SK-N-SH (cell line): ENCODE results near the gene PUS10. TPM values are rescaled to one million over a fixed set of nuclear protein-coding genes. Genes with fewer than 3 reads are reported as not detected.

Experiments used
- CTCF ChIA-PET: fragments of 300-600, 350-600 bp; formaldehyde crosslinking; extraction: SDS; loops from one replicate; lab custom pipeline; 2021; lab: Yijun Ruan, JAX
- POLR2A ChIA-PET: fragments of 350-600 bp; sonication (Branson Sonifier 250); formaldehyde crosslinking; extraction: SDS; loops from one replicate; lab custom pipeline; 2020; ENCODE audit warnings: antibody characterized with exemption, inconsistent platforms; lab: Yijun Ruan, JAX
- DNase-seq: peaks from one replicate; pipeline ENCODE4 v3.0.0; 2012
- H2AFZ ChIP-seq: fragments of 200-600 bp; sonication (generic); 2 replicates; pipeline ENCODE4 v1.8.1; 2016; ENCODE audit warnings: antibody characterized with exemption, mild to moderate bottlenecking, low read depth
- H3F3A ChIP-seq: fragments of 200-600 bp; sonication (generic); replicated peaks from 2 replicates; pipeline ENCODE3; 2016; ENCODE audit warnings: antibody characterized with exemption, mild to moderate bottlenecking; ENCODE audit not compliant: insufficient read depth
- H3K27ac ChIP-seq, 2 experiments: fragments of 200-500 bp in 1 of 2; fragments of 200-600 bp in 1 of 2; sonication (Bioruptor generic) in 1 of 2; sonication (generic), shearing (Covaris generic) in 1 of 2; 2 replicates each; pipeline versions ENCODE4 v1.5.1 to v1.6.1; 2014 to 2016; ENCODE audit warnings: low read depth in 2 of 2, inconsistent platforms in 1 of 2, low read length in 1 of 2, mild to moderate bottlenecking in 1 of 2, mixed read lengths in 1 of 2
- H3K27me3 ChIP-seq: fragments of 200-600 bp; sonication (generic), shearing (Covaris generic); 2 replicates; pipeline ENCODE4 v1.6.1; 2016; ENCODE audit warnings: mixed run types; ENCODE audit not compliant: insufficient read depth
- H3K36me3 ChIP-seq, 2 experiments: fragments of 200-500 bp in 1 of 2; fragments of 200-600 bp in 1 of 2; sonication (Bioruptor generic) in 1 of 2; sonication (generic) in 1 of 2; replicated peaks in 1 of 2; 2 replicates each; pipeline versions ENCODE3 to v1.5.1; 2014 to 2016; ENCODE audit warnings: low read length in 1 of 2, mild to moderate bottlenecking in 1 of 2; ENCODE audit not compliant: insufficient read depth in 2 of 2, control insufficient read depth in 1 of 2
- H3K4me1 ChIP-seq, 2 experiments: fragments of 200-500 bp in 1 of 2; fragments of 200-600 bp in 1 of 2; sonication (Bioruptor generic) in 1 of 2; sonication (generic), shearing (Covaris generic) in 1 of 2; 2 replicates each; pipeline versions ENCODE4 v1.5.1 to v1.6.1; 2014 to 2016; ENCODE audit warnings: low read depth in 1 of 2, low read length in 1 of 2, mixed run types in 1 of 2; ENCODE audit not compliant: insufficient read depth in 2 of 2, control insufficient read depth in 1 of 2
- H3K4me2 ChIP-seq: fragments of 200-600 bp; sonication (generic), shearing (Covaris generic); 2 replicates; pipeline ENCODE4 v1.6.1; 2017; ENCODE audit warnings: mixed run types
- H3K4me3 ChIP-seq, 2 experiments: fragments of 200-500 bp in 1 of 2; fragments of 200-600 bp in 1 of 2; sonication (Bioruptor generic) in 1 of 2; sonication (generic), shearing (Covaris generic) in 1 of 2; 2 replicates each; pipeline versions ENCODE4 v1.5.1 to v1.8.1; 2014 to 2016; ENCODE audit warnings: low read depth in 2 of 2, inconsistent platforms in 1 of 2, low read length in 1 of 2, mild to moderate bottlenecking in 1 of 2, mixed read lengths in 1 of 2, moderate library complexity in 1 of 2
- H3K79me2 ChIP-seq: fragments of 200-600 bp; sonication (generic); 2 replicates; pipeline ENCODE4 v1.8.1; 2017; ENCODE audit warnings: mild to moderate bottlenecking; ENCODE audit not compliant: insufficient read depth
- H3K9ac ChIP-seq: fragments of 200-600 bp; sonication (generic); 2 replicates; pipeline ENCODE4 v1.6.1; 2017; ENCODE audit warnings: mixed run types
- H3K9me2 ChIP-seq: fragments of 200-600 bp; sonication (generic); 2 replicates; pipeline ENCODE4 v1.6.1; 2017; ENCODE audit warnings: mixed run types
- H3K9me3 ChIP-seq: fragments of 200-600 bp; sonication (generic); 2 replicates; pipeline ENCODE4 v1.6.1; 2017; ENCODE audit warnings: mixed run types, mild to moderate bottlenecking, moderate library complexity
- H4K20me1 ChIP-seq: fragments of 200-600 bp; sonication (generic); 2 replicates; pipeline ENCODE4 v1.6.1; 2017; ENCODE audit warnings: mild to moderate bottlenecking, mixed run types; ENCODE audit not compliant: insufficient read depth
- CHD2 ChIP-seq: fragments of 150-350 bp; IDR thresholded peaks from 2 replicates; pipeline ENCODE4 v1.6.1; 2018; ENCODE audit warnings: low read length; ENCODE audit not compliant: partially characterized antibody
- ELF1 ChIP-seq: IDR thresholded peaks from 2 replicates; pipeline ENCODE4 v1.4.0; 2012
- EP300 ChIP-seq, 2 experiments: IDR thresholded peaks; 2 replicates each; pipeline versions ENCODE4 v1.4.0 to v1.6.1; 2012; ENCODE audit warnings: borderline replicate concordance in 1 of 2, low read depth in 1 of 2, low read length in 1 of 2
- EZH2phosphoT487 ChIP-seq: fragments of 200-600 bp; sonication (generic); IDR thresholded peaks from 2 replicates; pipeline ENCODE4 v1.6.1; 2017; ENCODE audit warnings: low read depth, mixed run types, mild to moderate bottlenecking, antibody characterized with exemption, moderate library complexity, borderline replicate concordance
- FOSL2 ChIP-seq: IDR thresholded peaks from 2 replicates; pipeline ENCODE4 v1.4.0; 2012; ENCODE audit warnings: low read depth, mild to moderate bottlenecking, moderate library complexity, borderline replicate concordance
- FOXM1 ChIP-seq: IDR thresholded peaks from 2 replicates; pipeline ENCODE4 v1.4.0; 2012; ENCODE audit warnings: low read depth, mild to moderate bottlenecking
- JUND ChIP-seq: IDR thresholded peaks from 2 replicates; pipeline ENCODE4 v1.4.0; 2012
- MAX ChIP-seq: IDR thresholded peaks from 2 replicates; pipeline ENCODE4 v1.4.0; 2012; ENCODE audit warnings: low read depth
- MEF2A ChIP-seq: IDR thresholded peaks from 2 replicates; pipeline ENCODE4 v1.4.0; 2012; ENCODE audit warnings: low read depth, borderline replicate concordance
- MXI1 ChIP-seq: IDR thresholded peaks from 2 replicates; pipeline ENCODE4 v1.6.1; 2012; ENCODE audit warnings: mild to moderate bottlenecking, low read depth, low read length, improper control_type of control experiment
- NFIC ChIP-seq: IDR thresholded peaks from 2 replicates; pipeline ENCODE4 v1.4.0; 2012; ENCODE audit warnings: borderline replicate concordance
- POLR2AphosphoS5 ChIP-seq: IDR thresholded peaks from 2 replicates; pipeline ENCODE4 v1.6.1; 2012; ENCODE audit warnings: low read depth, low read length
- RAD21 ChIP-seq: IDR thresholded peaks from 2 replicates; pipeline ENCODE4 v1.6.1; 2012; ENCODE audit warnings: mild to moderate bottlenecking, low read length
- RCOR1 ChIP-seq: fragments of 150-350 bp; IDR thresholded peaks from 2 replicates; pipeline ENCODE4 v1.6.1; 2017; ENCODE audit warnings: antibody characterized with exemption, low read length
- TAF1 ChIP-seq: IDR thresholded peaks from 2 replicates; pipeline ENCODE4 v1.6.1; 2012; ENCODE audit warnings: low read depth, mild to moderate bottlenecking, low read length, moderate library complexity, borderline replicate concordance
- TCF12 ChIP-seq: IDR thresholded peaks from 2 replicates; pipeline ENCODE4 v1.4.0; 2012
- TEAD4 ChIP-seq: IDR thresholded peaks from 2 replicates; pipeline ENCODE4 v1.4.0; 2012; ENCODE audit warnings: mild to moderate bottlenecking, borderline replicate concordance; ENCODE audit not compliant: insufficient read depth
- WGBS: methylation state at CpG from one replicate; pipeline ENCODE4 v1.1.6; 2017; ENCODE audit warnings: low lambda C conversion rate; 5-methylcytosine and 5-hydroxymethylcytosine counted together
- polyA plus RNA-seq, 3 experiments: library from polyadenylated mRNA; depleted of rRNA; stranded (reverse); fragments of >200 nt; gene quantifications; 2 replicates each; pipeline ENCODE4 v1.2.3, GENCODE V29; 2012
- TF ChIP-seq, protein P1 (sequence below): fragments of 200-600 bp; sonication (generic); IDR thresholded peaks from 2 replicates; pipeline ENCODE4 v1.6.1; 2017; ENCODE audit warnings: antibody characterized with exemption, mild to moderate bottlenecking, moderate library complexity
- TF ChIP-seq, protein P2 (sequence below): IDR thresholded peaks from 2 replicates; pipeline ENCODE4 v1.4.0; 2012; ENCODE audit warnings: low read depth, borderline replicate concordance
- TF ChIP-seq, protein P3 (sequence below): IDR thresholded peaks from 2 replicates; pipeline ENCODE4; 2012

PUS10 gene
- polyA plus RNA-seq, 1 of the 3 experiments (the other 2 are of a cell fraction) = 2.8 TPM

GRCh38 chr2:60954139-60954538 lies 63.9 kb downstream of the PUS10 start:
- TF ChIP-seq, protein P1, sequence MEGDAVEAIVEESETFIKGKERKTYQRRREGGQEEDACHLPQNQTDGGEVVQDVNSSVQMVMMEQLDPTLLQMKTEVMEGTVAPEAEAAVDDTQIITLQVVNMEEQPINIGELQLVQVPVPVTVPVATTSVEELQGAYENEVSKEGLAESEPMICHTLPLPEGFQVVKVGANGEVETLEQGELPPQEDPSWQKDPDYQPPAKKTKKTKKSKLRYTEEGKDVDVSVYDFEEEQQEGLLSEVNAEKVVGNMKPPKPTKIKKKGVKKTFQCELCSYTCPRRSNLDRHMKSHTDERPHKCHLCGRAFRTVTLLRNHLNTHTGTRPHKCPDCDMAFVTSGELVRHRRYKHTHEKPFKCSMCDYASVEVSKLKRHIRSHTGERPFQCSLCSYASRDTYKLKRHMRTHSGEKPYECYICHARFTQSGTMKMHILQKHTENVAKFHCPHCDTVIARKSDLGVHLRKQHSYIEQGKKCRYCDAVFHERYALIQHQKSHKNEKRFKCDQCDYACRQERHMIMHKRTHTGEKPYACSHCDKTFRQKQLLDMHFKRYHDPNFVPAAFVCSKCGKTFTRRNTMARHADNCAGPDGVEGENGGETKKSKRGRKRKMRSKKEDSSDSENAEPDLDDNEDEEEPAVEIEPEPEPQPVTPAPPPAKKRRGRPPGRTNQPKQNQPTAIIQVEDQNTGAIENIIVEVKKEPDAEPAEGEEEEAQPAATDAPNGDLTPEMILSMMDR = no peak
- TF ChIP-seq FOSL2 (no peak), TAF1 (no peak), POLR2AphosphoS5 (no peak), ELF1 (no peak), JUND (no peak), EZH2phosphoT487 (no peak), RAD21 (no peak), MXI1 (no peak), EP300 (IDR thresholded peaks at IDR 0.05; ENCODE audit: borderline replicate concordance in 1 of 2, low read depth in 1 of 2, low read length in 1 of 2) (no peak), TCF12 (no peak), FOXM1 (no peak), MAX (no peak), RCOR1 (no peak), CHD2 (no peak), TEAD4 (no peak), NFIC (no peak), MEF2A (no peak)
- TF ChIP-seq, protein P2, sequence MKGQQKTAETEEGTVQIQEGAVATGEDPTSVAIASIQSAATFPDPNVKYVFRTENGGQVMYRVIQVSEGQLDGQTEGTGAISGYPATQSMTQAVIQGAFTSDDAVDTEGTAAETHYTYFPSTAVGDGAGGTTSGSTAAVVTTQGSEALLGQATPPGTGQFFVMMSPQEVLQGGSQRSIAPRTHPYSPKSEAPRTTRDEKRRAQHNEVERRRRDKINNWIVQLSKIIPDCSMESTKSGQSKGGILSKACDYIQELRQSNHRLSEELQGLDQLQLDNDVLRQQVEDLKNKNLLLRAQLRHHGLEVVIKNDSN = no peak
- TF ChIP-seq, protein P3, sequence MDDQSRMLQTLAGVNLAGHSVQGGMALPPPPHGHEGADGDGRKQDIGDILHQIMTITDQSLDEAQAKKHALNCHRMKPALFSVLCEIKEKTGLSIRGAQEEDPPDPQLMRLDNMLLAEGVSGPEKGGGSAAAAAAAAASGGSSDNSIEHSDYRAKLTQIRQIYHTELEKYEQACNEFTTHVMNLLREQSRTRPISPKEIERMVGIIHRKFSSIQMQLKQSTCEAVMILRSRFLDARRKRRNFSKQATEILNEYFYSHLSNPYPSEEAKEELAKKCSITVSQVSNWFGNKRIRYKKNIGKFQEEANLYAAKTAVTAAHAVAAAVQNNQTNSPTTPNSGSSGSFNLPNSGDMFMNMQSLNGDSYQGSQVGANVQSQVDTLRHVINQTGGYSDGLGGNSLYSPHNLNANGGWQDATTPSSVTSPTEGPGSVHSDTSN = no peak
- Histone ChIP-seq H3K36me3 (peaks cover 5 to 13% of the 10 kb centered on the region in 2 experiments), H2AFZ (no peak overlapping the region), H4K20me1 (no peaks in the 10 kb centered on the region), H3K79me2 (no peaks in the 10 kb centered on the region), H3K9me2 (no peaks in the 10 kb centered on the region), H3F3A (no peaks in the 10 kb centered on the region), H3K27ac (no peak overlapping the region), H3K9ac (no peak overlapping the region), H3K4me1 (no peaks in the 10 kb centered on the region), H3K4me2 (no peak overlapping the region), H3K4me3 (no peak overlapping the region), H3K27me3 (no peaks in the 10 kb centered on the region), H3K9me3 (no peaks in the 10 kb centered on the region)
- ChIA-PET POLR2A (no interaction called here), CTCF (no interaction called here)
- WGBS = 67% methylated on average over 2 of the region's 2 CpGs
- no peak for DNase-seq
